NCI-H1048 (cell line): ENCODE data around the gene RARG.
"Not testable (repeated sequence)": the region's sequence is repeated elsewhere in the genome, so short reads cannot be mapped to it uniquely, and the experiment has no call there.

Experiments used
- DNase-seq: peaks from one replicate; lab custom pipeline; 2025; lab: John Stamatoyannopoulos, UW

Gene RARG

GRCh38 chr12:53208435-53208834 is 23.6 kb downstream of the RARG start:
- no peak for DNase-seq

- no peak for DNase-seq
Observed at GRCh38 chr12:53207042-53207441, 25.0 kb downstream of the RARG start, which contains the start of gene ITGB7. TSS of gene ITGB7 (minus strand) at chr12:53207251. CDS start at chr12:53200443, 6,808 bp downstream.

GRCh38 chr12:53205747-53206419 is 26.1 kb downstream of the RARG start:
- no peak for DNase-seq

- no peak for DNase-seq
Observed at GRCh38 chr12:53204351-53204750, 27.7 kb downstream of the RARG start.

- not testable (repeated sequence) for DNase-seq
Observed at GRCh38 chr12:53202316-53202715, 29.7 kb downstream of the RARG start.

GRCh38 chr12:53201639-53202038 is 30.4 kb downstream of the RARG start:
- DNase-seq: no peak

GRCh38 chr12:53201177-53201541 is 30.9 kb downstream of the RARG start:
- DNase-seq: no peak

GRCh38 chr12:53200458-53201176 is 31.4 kb downstream of the RARG start:
- no peak for DNase-seq

GRCh38 chr12:53200107-53200457 is 31.9 kb downstream of the RARG start:
- no peak for DNase-seq

GRCh38 chr12:53199700-53200099 is 32.3 kb downstream of the RARG start:
- DNase-seq: no peak

GRCh38 chr12:53198486-53199110 is 33.4 kb downstream of the RARG start:
- no peak for DNase-seq

- no peak for DNase-seq
Observed at GRCh38 chr12:53197011-53197640, 34.9 kb downstream of the RARG start.

GRCh38 chr12:53196486-53196885 is 35.5 kb downstream of the RARG start:
- no peak for DNase-seq

- no peak for DNase-seq
Observed at GRCh38 chr12:53195516-53196420, 36.2 kb downstream of the RARG start.

GRCh38 chr12:53194973-53195372 is 37.0 kb downstream of the RARG start:
- DNase-seq: no peak

- no peak for DNase-seq
Observed at GRCh38 chr12:53193985-53194716, 37.9 kb downstream of the RARG start.

GRCh38 chr12:53193040-53193439 is 39.0 kb downstream of the RARG start:
- no peak for DNase-seq

- no peak for DNase-seq
Observed at GRCh38 chr12:53192531-53193021, 39.4 kb downstream of the RARG start.

GRCh38 chr12:53191885-53192530 is 40.0 kb downstream of the RARG start:
- DNase-seq: no peak
